Activated CD8-positive, alpha-beta T cell treated with anti-CD3 and anti-CD28 coated beads, Interleukin-2, amount 10 ng/mL, durations not matched to agents 7 days and 5 days (primary cell): ENCODE data around the gene ERCC3. TPM values are rescaled to one million over a fixed set of nuclear protein-coding genes. Genes with fewer than 3 reads are reported as not detected.
A peak's percentile ranks its signal among the peaks of the same experiment; 100 is the strongest.

Source experiments
- ATAC-seq: fragments of 150-1000 bp; cut with Tn5 transposase; one replicate; pipeline ENCODE4 v1.10.0; 2021; ENCODE audit warnings: moderate library complexity
- CTCF ChIA-PET: fragments of 350-600 bp; sonication (Branson Sonifier 250); formaldehyde crosslinking; loops from one replicate; lab custom pipeline; 2021; ENCODE audit warnings: antibody characterized with exemption; lab: Charles Lee
- POLR2A ChIA-PET: fragments of 350-600 bp; sonication (Branson Sonifier 250); formaldehyde crosslinking; loops from one replicate; lab custom pipeline; 2021; ENCODE audit warnings: antibody characterized with exemption; lab: Charles Lee
- DNase-seq: peaks from one replicate; pipeline ENCODE4 v3.0.0-alpha.2; 2020
- H3K27ac Mint-ChIP-seq: one replicate; pipeline ENCODE4 v1.8.0; 2021; ENCODE audit warnings: mild to moderate bottlenecking, mixed read lengths
- H3K27me3 Mint-ChIP-seq: one replicate; pipeline ENCODE4 v1.8.0; 2021; ENCODE audit warnings: low read depth, mixed read lengths
- H3K36me3 Mint-ChIP-seq: one replicate; pipeline ENCODE4 v1.8.0; 2021; ENCODE audit warnings: low read depth, mixed read lengths
- H3K4me1 Mint-ChIP-seq: one replicate; pipeline ENCODE4 v1.8.0; 2021; ENCODE audit warnings: low read depth, mixed read lengths
- H3K4me3 Mint-ChIP-seq: one replicate; pipeline ENCODE4 v1.8.0; 2021; ENCODE audit warnings: mild to moderate bottlenecking, mixed read lengths
- H3K9me3 Mint-ChIP-seq: one replicate; pipeline ENCODE4 v1.8.0; 2022; ENCODE audit warnings: mixed read lengths; ENCODE audit not compliant: insufficient read depth
- total RNA-seq, 2 experiments: library from RNA; stranded (reverse); gene quantifications; one replicate each; pipeline ENCODE4 v1.2.3, GENCODE V29; 2021

The ERCC3 gene
- 10 to 100 TPM; 59.4 to 61.7 TPM for total RNA-seq

DNA sequence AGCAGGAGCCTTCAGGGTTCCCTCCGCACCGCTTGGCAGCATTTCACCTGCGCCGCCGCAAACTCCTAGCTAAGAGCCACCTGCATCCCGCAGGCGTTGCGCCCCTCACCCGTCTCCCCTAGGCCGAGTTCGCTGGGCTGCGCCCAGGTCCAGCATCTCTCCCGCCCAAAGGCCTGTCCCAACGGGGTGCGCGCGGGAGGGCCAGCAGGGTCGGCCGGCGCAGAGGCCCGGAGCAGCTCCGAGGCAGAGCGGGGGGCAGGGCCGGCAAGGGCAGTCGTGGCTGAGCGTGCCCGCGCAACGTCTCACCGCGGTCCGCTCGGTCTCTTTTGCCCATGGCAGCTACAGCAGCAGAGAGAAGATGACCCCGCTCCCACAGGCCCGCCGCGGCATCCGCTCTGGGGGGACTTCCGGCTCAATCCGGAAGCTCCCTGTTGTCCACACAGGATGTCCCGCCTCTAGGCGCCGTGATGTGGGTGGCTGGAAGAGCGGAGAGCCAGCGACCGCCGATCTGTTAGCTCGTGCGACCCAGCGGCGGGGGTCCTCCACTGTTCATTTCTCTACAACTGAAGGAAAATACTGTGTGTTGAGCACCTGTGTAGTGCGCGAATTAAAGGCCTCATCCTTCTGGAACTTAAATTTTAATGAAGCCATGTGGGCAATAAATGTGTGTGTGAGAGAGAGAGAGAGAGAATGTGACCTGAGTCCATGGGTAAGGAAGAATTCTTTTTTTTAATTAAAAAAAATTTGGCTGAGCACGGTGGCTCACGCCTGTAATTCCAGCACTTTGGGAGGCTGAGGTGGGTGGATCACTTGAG, at the start of gene ERCC3:
ERCC3 (minus strand) TSS at position 397 of the 815 bp plus-strand sequence; CDS start at position 334, 63 bp downstream.
- Mint-ChIP-seq H3K4me1 (peaks cover 28% of the 10 kb centered on the region), H3K27me3 (no peaks in the 10 kb centered on the region), H3K36me3 (peaks cover 44% of the 10 kb centered on the region), H3K4me3 (peak within 1 kb of the TSS; percentile 99), H3K9me3 (no peaks in the 10 kb centered on the region), H3K27ac (peak within 1 kb of the TSS; percentile 98)
- DNase-seq = peak; percentile 90
- CTCF ChIA-PET = interaction anchor here (0.9 to 2.6 kb wide), 5 partner anchors 8 to 185 kb away, joined by 3 to 15 read pairs (median 3); no protein-coding TSS in a partner anchor
- peak; percentile 98 for ATAC-seq
- POLR2A ChIA-PET = interaction anchor here (0.5 to 2.1 kb wide), 21 partner anchors 12 to 1424 kb away, joined by 3 to 14 read pairs (median 4); partner anchors contain the start of gene MAP3K2

DNA sequence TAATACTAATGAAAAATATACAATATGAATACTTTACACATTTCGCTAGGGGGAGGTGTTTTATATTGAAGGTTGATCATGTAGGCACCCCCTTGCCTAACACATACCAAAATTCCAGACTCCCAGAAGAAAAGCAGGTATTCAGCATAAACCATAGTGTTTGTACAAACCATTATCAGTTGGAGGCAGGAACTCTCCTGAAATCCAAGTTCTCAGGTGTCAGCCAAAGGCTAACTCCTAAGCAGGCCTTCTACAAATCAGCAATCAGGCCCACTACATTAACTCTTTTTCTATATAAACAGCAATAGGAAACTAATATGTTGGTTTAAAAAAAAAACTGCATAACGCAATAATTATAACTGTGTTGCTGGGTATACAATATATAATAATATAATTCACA, 49.3 kb upstream of the ERCC3 start:
- ATAC-seq (no peak), DNase-seq (no peak)
- no peaks in the 10 kb centered on the region for H3K27me3 Mint-ChIP-seq
- no peak overlapping the region for H3K4me3 Mint-ChIP-seq
- no peaks in the 10 kb centered on the region for H3K9me3 Mint-ChIP-seq
- H3K36me3 Mint-ChIP-seq = peaks cover 16% of the 10 kb centered on the region
- ChIA-PET POLR2A (no interaction called here), CTCF (no interaction called here)
- H3K4me1 Mint-ChIP-seq = peaks cover 2% of the 10 kb centered on the region
- no peak overlapping the region for H3K27ac Mint-ChIP-seq

GRCh38 chr2:127342101-127342500, 48.2 kb upstream of the ERCC3 start:
- Mint-ChIP-seq H3K9me3 (no peaks in the 10 kb centered on the region), H3K27ac (no peak overlapping the region), H3K4me3 (no peak overlapping the region), H3K36me3 (peaks cover 20% of the 10 kb centered on the region), H3K4me1 (no peaks in the 10 kb centered on the region), H3K27me3 (no peaks in the 10 kb centered on the region)
- ChIA-PET POLR2A (no interaction called here), CTCF (no interaction called here)
- ATAC-seq (no peak), DNase-seq (no peak)

- H3K4me3 Mint-ChIP-seq = no peak overlapping the region
- CTCF ChIA-PET = interaction anchor here (1.5 kb wide), 1 partner anchor 147 kb away, joined by 7 read pairs; no protein-coding TSS in a partner anchor
- no peaks in the 10 kb centered on the region for H3K4me1 Mint-ChIP-seq
- ATAC-seq (no peak), DNase-seq (no peak)
- POLR2A ChIA-PET = no interaction called here
- H3K9me3 Mint-ChIP-seq = no peaks in the 10 kb centered on the region
- H3K36me3 Mint-ChIP-seq = peaks cover 18% of the 10 kb centered on the region
- no peaks in the 10 kb centered on the region for H3K27me3 Mint-ChIP-seq
- no peak overlapping the region for H3K27ac Mint-ChIP-seq
These were observed 38.4 kb upstream of the ERCC3 start for GRCh38 chr2:127332335-127332734.

DNA sequence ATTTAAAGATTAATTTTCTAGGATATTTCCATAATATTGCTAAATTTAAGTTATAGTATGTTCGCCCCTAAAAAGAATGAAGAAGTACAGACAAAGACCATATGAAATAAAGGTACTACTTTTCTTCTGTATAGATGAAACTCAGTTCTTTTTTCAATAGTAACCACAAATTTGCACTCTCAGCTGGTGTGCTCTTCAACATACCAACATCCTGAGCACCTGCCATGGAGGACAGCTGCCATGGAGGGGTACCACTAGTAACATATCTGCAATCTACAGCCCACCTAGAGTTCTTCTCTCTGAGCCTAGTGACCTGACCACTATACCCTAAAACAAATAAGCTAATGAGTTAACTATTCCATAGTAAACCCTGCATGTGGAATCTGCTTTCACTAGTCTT, 36.8 kb upstream of the ERCC3 start:
- Mint-ChIP-seq H3K27ac (no peak overlapping the region), H3K27me3 (no peaks in the 10 kb centered on the region), H3K4me1 (no peaks in the 10 kb centered on the region), H3K36me3 (peaks cover 16% of the 10 kb centered on the region), H3K4me3 (no peak overlapping the region), H3K9me3 (no peaks in the 10 kb centered on the region)
- no peak for DNase-seq
- no peak for ATAC-seq
- POLR2A ChIA-PET = interaction anchor here (1.6 kb wide), 1 partner anchor 36 kb away, joined by 6 read pairs; the partner anchor contains the start of gene ERCC3
- CTCF ChIA-PET = interaction anchor here (1.5 kb wide), 2 partner anchors 149 kb away, joined by 3 to 7 read pairs; no protein-coding TSS in a partner anchor

DNA sequence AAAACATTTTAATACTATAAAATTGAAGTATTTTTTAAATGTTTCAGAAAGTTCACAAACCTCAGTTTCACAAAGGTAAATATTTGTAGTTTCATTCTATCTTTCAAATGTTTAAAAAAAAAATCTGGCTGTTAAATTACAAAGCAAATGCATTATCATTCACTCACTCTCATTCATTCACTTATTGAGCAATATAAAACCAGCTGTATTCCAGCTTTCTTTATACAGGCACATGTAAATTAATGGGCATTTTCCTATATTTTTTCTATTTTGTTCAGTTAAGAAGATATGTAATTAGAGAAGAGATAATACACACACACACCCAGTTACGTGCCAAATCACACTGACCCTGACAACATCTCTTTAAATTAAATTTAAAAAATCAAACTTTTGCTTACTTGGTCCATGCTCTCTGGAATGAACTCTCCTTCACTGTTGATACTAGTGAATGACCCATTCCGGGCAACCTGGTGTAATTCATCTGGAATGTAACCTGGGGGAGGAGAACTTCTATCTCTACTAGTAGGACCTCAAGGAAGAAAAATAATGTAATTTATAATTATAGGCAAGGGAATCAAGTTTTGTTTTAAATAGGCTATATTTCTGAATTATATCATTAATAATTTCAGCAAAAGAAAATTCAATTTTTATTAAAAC, 32.5 kb upstream of the ERCC3 start:
- Mint-ChIP-seq H3K9me3 (no peaks in the 10 kb centered on the region), H3K27me3 (no peaks in the 10 kb centered on the region), H3K36me3 (peaks cover 22% of the 10 kb centered on the region), H3K27ac (no peak overlapping the region), H3K4me3 (no peak overlapping the region), H3K4me1 (no peaks in the 10 kb centered on the region)
- DNase-seq = no peak
- CTCF ChIA-PET = interaction anchor here (1.5 kb wide), 1 partner anchor 153 kb away, joined by 4 read pairs; no protein-coding TSS in a partner anchor
- no peak for ATAC-seq
- POLR2A ChIA-PET = no interaction called here

DNA sequence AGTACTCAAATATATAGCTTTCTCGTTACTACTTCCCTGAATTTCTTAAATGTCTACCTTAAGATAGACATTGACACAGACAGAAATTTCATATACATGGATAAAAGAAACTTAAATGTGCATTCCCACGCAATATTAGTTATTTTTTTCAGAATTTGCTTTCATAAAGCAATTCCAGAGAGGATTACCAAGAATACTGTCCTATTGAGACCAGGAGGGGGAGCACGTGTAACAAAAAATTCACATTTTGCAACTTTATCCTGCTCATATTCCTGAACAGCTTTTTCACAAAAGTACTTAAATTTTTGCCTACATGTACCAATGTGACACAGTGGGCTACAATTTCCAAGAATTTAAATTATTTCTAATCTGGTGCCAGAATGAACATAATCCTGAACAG, 30.7 kb upstream of the ERCC3 start:
- POLR2A ChIA-PET = no interaction called here
- peaks cover 35% of the 10 kb centered on the region for H3K36me3 Mint-ChIP-seq
- H3K9me3 Mint-ChIP-seq = no peaks in the 10 kb centered on the region
- H3K27me3 Mint-ChIP-seq = no peaks in the 10 kb centered on the region
- no peak overlapping the region for H3K27ac Mint-ChIP-seq
- DNase-seq (no peak), ATAC-seq (no peak)
- CTCF ChIA-PET = interaction anchor here (1.0 to 2.5 kb wide), 12 partner anchors 9 to 157 kb away, joined by 3 to 12 read pairs (median 4); no protein-coding TSS in a partner anchor
- no peaks in the 10 kb centered on the region for H3K4me1 Mint-ChIP-seq
- H3K4me3 Mint-ChIP-seq = no peak overlapping the region

DNA sequence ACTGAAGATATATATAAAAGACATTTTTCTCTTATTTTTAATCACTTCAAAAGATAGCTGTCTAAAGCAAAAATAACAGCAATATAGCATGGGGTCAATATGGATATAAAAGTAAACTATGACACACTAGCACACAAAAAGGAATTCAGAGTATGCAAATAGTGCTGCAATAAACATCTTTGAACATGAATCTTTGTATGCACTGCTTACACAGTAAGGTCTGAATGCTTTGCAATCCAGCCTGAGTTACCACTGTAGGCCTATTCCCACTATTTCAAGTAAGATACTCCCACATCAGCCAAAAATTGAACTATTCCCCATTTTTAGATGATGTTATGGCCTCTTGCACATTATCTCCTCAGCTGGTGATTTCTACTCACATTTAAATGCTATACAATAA, 27.4 kb upstream of the ERCC3 start:
- Mint-ChIP-seq H3K4me3 (no peak overlapping the region), H3K36me3 (peaks cover 52% of the 10 kb centered on the region), H3K9me3 (no peaks in the 10 kb centered on the region), H3K27me3 (no peaks in the 10 kb centered on the region), H3K4me1 (no peaks in the 10 kb centered on the region), H3K27ac (no peak overlapping the region)
- ChIA-PET CTCF (no interaction called here), POLR2A (no interaction called here)
- DNase-seq = no peak
- no peak for ATAC-seq

- CTCF ChIA-PET = interaction anchor here (0.9 kb wide), 1 partner anchor 158 kb away, joined by 3 read pairs; no protein-coding TSS in a partner anchor
- H3K27me3 Mint-ChIP-seq = no peaks in the 10 kb centered on the region
- peaks cover 52% of the 10 kb centered on the region for H3K36me3 Mint-ChIP-seq
- no peaks in the 10 kb centered on the region for H3K9me3 Mint-ChIP-seq
- H3K4me1 Mint-ChIP-seq = no peaks in the 10 kb centered on the region
- POLR2A ChIA-PET = no interaction called here
- DNase-seq (no peak), ATAC-seq (no peak)
- no peak overlapping the region for H3K27ac Mint-ChIP-seq
- no peak overlapping the region for H3K4me3 Mint-ChIP-seq
These were observed 26.8 kb upstream of the ERCC3 start for GRCh38 chr2:127320586-127321275.

DNA sequence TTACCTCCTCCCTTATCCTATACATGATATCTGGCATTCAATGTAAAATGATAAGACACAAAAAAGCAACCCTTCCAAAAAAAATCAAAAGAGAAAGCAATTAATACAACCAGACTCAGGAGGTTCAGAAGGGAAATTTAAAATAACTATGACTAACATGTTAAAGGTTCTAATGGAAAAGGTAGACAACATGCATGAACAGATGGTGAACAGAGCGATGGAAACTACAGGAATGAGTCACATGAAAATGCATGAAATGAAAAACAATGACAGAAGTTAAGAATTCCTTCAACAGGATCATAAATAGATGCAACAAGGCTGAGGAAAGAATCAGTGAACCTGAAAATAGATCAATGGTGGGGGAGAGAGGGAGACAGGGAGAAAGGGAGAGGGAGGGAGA, 26.1 kb upstream of the ERCC3 start:
- ChIA-PET POLR2A (no interaction called here), CTCF (interaction anchor here (0.9 kb wide), 1 partner anchor 159 kb away, joined by 3 read pairs; no protein-coding TSS in a partner anchor)
- Mint-ChIP-seq H3K27me3 (no peaks in the 10 kb centered on the region), H3K36me3 (peaks cover 55% of the 10 kb centered on the region), H3K4me3 (no peak overlapping the region), H3K4me1 (no peaks in the 10 kb centered on the region), H3K27ac (no peak overlapping the region), H3K9me3 (no peaks in the 10 kb centered on the region)
- ATAC-seq = no peak
- no peak for DNase-seq

DNA sequence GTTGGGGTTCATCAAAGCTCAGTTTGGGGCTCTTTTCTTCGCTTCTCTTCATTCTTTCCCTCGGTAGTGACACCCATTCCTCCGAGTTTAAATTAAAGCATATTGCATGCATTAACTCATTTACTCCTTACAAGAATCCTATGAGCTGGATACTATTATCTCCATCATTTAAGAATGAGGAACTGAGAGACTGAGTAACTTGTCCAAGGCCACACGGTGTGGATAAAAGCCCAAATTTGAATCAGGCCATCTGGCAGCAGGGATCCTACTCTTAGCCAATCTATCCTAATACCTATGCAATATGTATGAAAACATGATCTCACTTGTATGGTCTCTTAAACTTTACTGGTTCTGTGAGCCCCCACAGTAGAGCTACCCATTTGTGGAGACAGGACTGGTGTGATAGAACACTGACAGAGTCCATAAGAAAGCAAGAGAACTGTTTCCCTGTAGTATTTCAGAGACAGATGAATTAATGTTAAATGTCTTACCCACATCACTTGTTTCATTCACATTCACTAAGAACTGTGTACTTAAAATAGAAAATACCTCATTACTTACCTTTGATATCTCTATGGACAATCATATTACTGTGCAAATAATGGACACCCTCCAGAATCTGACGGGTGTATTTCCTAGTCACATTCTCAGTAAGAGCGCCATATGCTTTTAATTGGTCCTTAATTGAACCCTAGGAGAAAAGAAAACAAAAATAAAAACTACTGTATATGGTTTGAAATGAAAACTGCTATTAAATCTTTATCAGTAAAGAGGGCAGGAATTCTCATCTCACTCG, 20.4 kb upstream of the ERCC3 start:
- Mint-ChIP-seq H3K4me3 (no peak overlapping the region), H3K4me1 (no peaks in the 10 kb centered on the region), H3K36me3 (peaks cover 44% of the 10 kb centered on the region), H3K9me3 (no peaks in the 10 kb centered on the region), H3K27ac (no peak overlapping the region), H3K27me3 (no peaks in the 10 kb centered on the region)
- no peak for ATAC-seq
- no peak for DNase-seq
- ChIA-PET CTCF (no interaction called here), POLR2A (no interaction called here)
